Urinary bladder (tissue), 4 donors: Measurements from ENCODE around the gene OAS3. TPM values are rescaled to one million over a fixed set of nuclear protein-coding genes. Genes with fewer than 3 reads are reported as not detected.

Experiments used
- DNase-seq: peaks from one replicate; pipeline ENCODE4 v3.0.0-alpha.2; 2015; ENCODE audit errors: extremely low spot score
- H3K27ac ChIP-seq: one replicate; pipeline ENCODE4 v1.5.1; 2013; ENCODE audit warnings: low read depth, mild to moderate bottlenecking, moderate library complexity
- H3K36me3 ChIP-seq: one replicate; pipeline ENCODE4 v1.6.1; 2013; ENCODE audit warnings: mild to moderate bottlenecking, moderate library complexity; ENCODE audit not compliant: insufficient read depth
- H3K4me1 ChIP-seq: one replicate; pipeline ENCODE4 v1.6.1; 2013; ENCODE audit warnings: mild to moderate bottlenecking, moderate library complexity; ENCODE audit not compliant: insufficient read depth
- H3K4me3 ChIP-seq: one replicate; pipeline ENCODE4 v1.5.1; 2013; ENCODE audit warnings: low read depth, low read length
- WGBS: extraction: QIAGEN DNeasy Blood & Tissue Kit; methylation state at CpG from one replicate; pipeline ENCODE4 v1.1.7; 2013; 5-methylcytosine and 5-hydroxymethylcytosine counted together
- polyA plus RNA-seq: library from polyadenylated mRNA; stranded (reverse); fragments of 200-250 nt; gene quantifications from one replicate; pipeline ENCODE4 v1.2.3, GENCODE V29; 2013
- total RNA-seq: library from RNA; depleted of rRNA; stranded (reverse); fragments of >200 nt; gene quantifications from one replicate; pipeline ENCODE4 v1.2.3, GENCODE V29; 2014
- donor health status: healthy with polysubstance abuse.
- donor health status: healthy.

OAS3 gene
- total RNA-seq: 11.3 TPM
- polyA plus RNA-seq: 9.6 TPM

GRCh38 chr12:112937741-112938719 is at the start of gene OAS3:
Gene OAS3 (plus strand): TSS chr12:112938474. CDS start chr12:112938531, 57 bp downstream.
- Histone ChIP-seq H3K4me3 (peak within 1 kb of the TSS; percentile 62), H3K36me3 (no peaks in the 10 kb centered on the region), H3K27ac (peak within 1 kb of the TSS; percentile 53), H3K4me1 (no peaks in the 10 kb centered on the region)
- peak; percentile 62 for DNase-seq
- 6% methylated on average over 50 of the region's 50 CpGs for WGBS

GRCh38 chr12:112891093-112892024 is 46.9 kb upstream of the OAS3 start:
- Histone ChIP-seq H3K4me3 (no peak overlapping the region), H3K4me1 (no peaks in the 10 kb centered on the region), H3K27ac (no peak overlapping the region), H3K36me3 (no peaks in the 10 kb centered on the region)
- no peak for DNase-seq
- 48% methylated on average over 6 of the region's 6 CpGs for WGBS

GRCh38 chr12:112892856-112893255 is 45.4 kb upstream of the OAS3 start:
- no peak overlapping the region for H3K4me3 ChIP-seq
- H3K27ac ChIP-seq: no peak overlapping the region
- WGBS: 33% methylated on average over 2 of the region's 2 CpGs
- peaks cover 2% of the 10 kb centered on the region for H3K4me1 ChIP-seq
- no peaks in the 10 kb centered on the region for H3K36me3 ChIP-seq
- DNase-seq: no peak

- no peak for DNase-seq
- Histone ChIP-seq H3K4me3 (no peak overlapping the region), H3K4me1 (peaks cover 2% of the 10 kb centered on the region), H3K36me3 (no peaks in the 10 kb centered on the region), H3K27ac (no peak overlapping the region)
Observed at GRCh38 chr12:112894128-112894527, 44.1 kb upstream of the OAS3 start.

- Histone ChIP-seq H3K4me3 (no peak overlapping the region), H3K27ac (no peak overlapping the region), H3K36me3 (no peaks in the 10 kb centered on the region), H3K4me1 (peaks cover 2% of the 10 kb centered on the region)
- DNase-seq: no peak
- WGBS: 88% methylated on average over 6 of the region's 6 CpGs
Observed at GRCh38 chr12:112898380-112898779, 39.9 kb upstream of the OAS3 start.

GRCh38 chr12:112900298-112901145 is 37.8 kb upstream of the OAS3 start:
- no peak for DNase-seq

GRCh38 chr12:112901271-112901670 is 37.0 kb upstream of the OAS3 start:
- DNase-seq: no peak
- Histone ChIP-seq H3K4me3 (no peak overlapping the region), H3K4me1 (peaks cover 2% of the 10 kb centered on the region), H3K36me3 (no peaks in the 10 kb centered on the region), H3K27ac (no peak overlapping the region)
- 87% methylated on average over 2 of the region's 2 CpGs for WGBS

More at GRCh38 chr12:112900298-112901145, 37.8 kb upstream of the OAS3 start:
- peaks cover 2% of the 10 kb centered on the region for H3K4me1 ChIP-seq
- WGBS: 84% methylated on average over 11 of the region's 11 CpGs
- no peak overlapping the region for H3K27ac ChIP-seq
- no peak overlapping the region for H3K4me3 ChIP-seq
- H3K36me3 ChIP-seq: no peaks in the 10 kb centered on the region

GRCh38 chr12:112904571-112904970 is 33.7 kb upstream of the OAS3 start:
- Histone ChIP-seq H3K4me3 (no peak overlapping the region), H3K36me3 (no peaks in the 10 kb centered on the region), H3K27ac (peak overlapping the region; percentile 39), H3K4me1 (peaks cover 4% of the 10 kb centered on the region)
- DNase-seq: no peak

- peaks cover under 1% of the 10 kb centered on the region for H3K36me3 ChIP-seq
- WGBS: 83% methylated on average over 4 of the region's 4 CpGs
- no peak overlapping the region for H3K27ac ChIP-seq
- H3K4me3 ChIP-seq: no peak overlapping the region
- peaks cover 4% of the 10 kb centered on the region for H3K4me1 ChIP-seq
- DNase-seq: no peak
Observed at GRCh38 chr12:112905451-112906089, 32.7 kb upstream of the OAS3 start.

- Histone ChIP-seq H3K4me3 (peak within 1 kb of the TSS; percentile 50), H3K4me1 (peaks cover 4% of the 10 kb centered on the region), H3K27ac (peak within 1 kb of the TSS; percentile 65), H3K36me3 (peaks cover 2% of the 10 kb centered on the region)
- 22% methylated on average over 4 of the region's 4 CpGs for WGBS
- DNase-seq: peak; percentile 42
Observed at GRCh38 chr12:112906712-112907414, 31.4 kb upstream of the OAS3 start, which contains the start of gene OAS1. Gene OAS1 (plus strand): TSS chr12:112906962. CDS start chr12:112907040, 78 bp downstream.

GRCh38 chr12:112907415-112908157 is 30.7 kb upstream of the OAS3 start:
- Histone ChIP-seq H3K27ac (no peak overlapping the region), H3K36me3 (peaks cover 3% of the 10 kb centered on the region), H3K4me3 (peak overlapping the region; percentile 50), H3K4me1 (peaks cover 4% of the 10 kb centered on the region)
- 68% methylated on average over 7 of the region's 7 CpGs for WGBS
- DNase-seq: no peak
